T-helper 17 cell (primary cell): ENCODE data around the gene RAD23A. TPM values are rescaled to one million over a fixed set of nuclear protein-coding genes. Genes with fewer than 3 reads are reported as not detected.
"Not testable (repeated sequence)": the region's sequence is repeated elsewhere in the genome, so short reads cannot be mapped to it uniquely, and the experiment has no call there.

Experiments
- ATAC-seq: fragments of 150-1000 bp; cut with Tn5 transposase; 2 replicates; pipeline ENCODE4 v1.10.0; 2021; ENCODE audit warnings: mild to moderate bottlenecking, moderate library complexity
- DNase-seq, 3 donors: peaks; one replicate each; pipeline versions ENCODE4 v3.0.0 to v3.0.0-alpha.2; 2020 to 2021
- H3K9me3 ChIP-seq: one replicate; pipeline ENCODE4 v1.7.0; 2013; ENCODE audit warnings: low read length, mild to moderate bottlenecking; ENCODE audit not compliant: control insufficient read depth, poor library complexity, severe bottlenecking
- H3K27ac Mint-ChIP-seq: one replicate; pipeline ENCODE4 v1.8.0; 2022; ENCODE audit warnings: mild to moderate bottlenecking, moderate library complexity, mixed read lengths
- H3K27me3 Mint-ChIP-seq: one replicate; pipeline ENCODE4 v1.8.0; 2022; ENCODE audit warnings: mixed read lengths
- H3K36me3 Mint-ChIP-seq: one replicate; pipeline ENCODE4 v1.8.0; 2022; ENCODE audit warnings: low read depth, mixed read lengths
- H3K4me1 Mint-ChIP-seq: one replicate; pipeline ENCODE4 v1.8.0; 2022; ENCODE audit warnings: mild to moderate bottlenecking, mixed read lengths
- H3K4me3 Mint-ChIP-seq: one replicate; pipeline ENCODE4 v1.8.0; 2022; ENCODE audit warnings: mild to moderate bottlenecking, moderate library complexity, mixed read lengths
- total RNA-seq, 4 donors: library from RNA in 2 of 4; stranded (reverse) in 2 of 4; gene quantifications; one replicate each; pipeline ENCODE4 v1.2.3 and lab custom pipeline; 2022 to 2026

RAD23A gene
- total RNA-seq, 2 donors from 2014 or later: 74.1 to 82.1 TPM

DNA sequence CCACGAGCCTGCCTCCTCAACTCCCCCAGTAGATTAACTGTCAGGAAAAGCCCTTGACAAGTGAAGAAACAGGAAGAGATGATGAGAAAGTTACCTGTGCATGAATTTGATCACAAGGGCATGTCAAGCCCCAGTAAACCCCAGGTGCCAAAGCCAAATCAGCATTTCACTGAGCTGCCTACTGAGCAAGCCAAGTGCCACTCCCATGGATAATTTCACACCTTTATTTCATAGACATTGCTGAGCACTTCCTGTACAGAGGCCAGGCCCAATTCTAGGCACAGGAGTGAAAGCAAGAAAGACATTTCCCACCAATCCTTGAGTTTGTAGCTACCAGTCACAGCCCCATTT is 8.9 kb downstream of the RAD23A start:
- peaks cover 21% of the 10 kb centered on the region for H3K4me1 Mint-ChIP-seq
- H3K9me3 ChIP-seq: no peaks in the 10 kb centered on the region
- peak overlapping the region; percentile 28 for H3K4me3 Mint-ChIP-seq
- H3K27ac Mint-ChIP-seq: peak overlapping the region; percentile 60
- peaks cover 7% of the 10 kb centered on the region for H3K36me3 Mint-ChIP-seq
- no peak for ATAC-seq
- no peak for DNase-seq
- no peaks in the 10 kb centered on the region for H3K27me3 Mint-ChIP-seq

- H3K27ac Mint-ChIP-seq: peak overlapping the region; percentile 84
- not testable (repeated sequence) for DNase-seq, H3K27me3 Mint-ChIP-seq, ATAC-seq, H3K36me3 Mint-ChIP-seq, H3K9me3 ChIP-seq
- H3K4me1 Mint-ChIP-seq: peaks cover 19% of the 10 kb centered on the region
- H3K4me3 Mint-ChIP-seq: peak overlapping the region; percentile 87
These were observed 9.9 kb downstream of the RAD23A start for GRCh38 chr19:12955575-12955974.

GRCh38 chr19:12955996-12956395 is 10.3 kb downstream of the RAD23A start:
- no peaks in the 10 kb centered on the region for H3K9me3 ChIP-seq
- Mint-ChIP-seq H3K27me3 (no peaks in the 10 kb centered on the region), H3K36me3 (peaks cover 3% of the 10 kb centered on the region), H3K4me3 (peak overlapping the region; percentile 87), H3K27ac (peak overlapping the region; percentile 84), H3K4me1 (peaks cover 19% of the 10 kb centered on the region)
- no peak for DNase-seq
- no peak for ATAC-seq

DNA sequence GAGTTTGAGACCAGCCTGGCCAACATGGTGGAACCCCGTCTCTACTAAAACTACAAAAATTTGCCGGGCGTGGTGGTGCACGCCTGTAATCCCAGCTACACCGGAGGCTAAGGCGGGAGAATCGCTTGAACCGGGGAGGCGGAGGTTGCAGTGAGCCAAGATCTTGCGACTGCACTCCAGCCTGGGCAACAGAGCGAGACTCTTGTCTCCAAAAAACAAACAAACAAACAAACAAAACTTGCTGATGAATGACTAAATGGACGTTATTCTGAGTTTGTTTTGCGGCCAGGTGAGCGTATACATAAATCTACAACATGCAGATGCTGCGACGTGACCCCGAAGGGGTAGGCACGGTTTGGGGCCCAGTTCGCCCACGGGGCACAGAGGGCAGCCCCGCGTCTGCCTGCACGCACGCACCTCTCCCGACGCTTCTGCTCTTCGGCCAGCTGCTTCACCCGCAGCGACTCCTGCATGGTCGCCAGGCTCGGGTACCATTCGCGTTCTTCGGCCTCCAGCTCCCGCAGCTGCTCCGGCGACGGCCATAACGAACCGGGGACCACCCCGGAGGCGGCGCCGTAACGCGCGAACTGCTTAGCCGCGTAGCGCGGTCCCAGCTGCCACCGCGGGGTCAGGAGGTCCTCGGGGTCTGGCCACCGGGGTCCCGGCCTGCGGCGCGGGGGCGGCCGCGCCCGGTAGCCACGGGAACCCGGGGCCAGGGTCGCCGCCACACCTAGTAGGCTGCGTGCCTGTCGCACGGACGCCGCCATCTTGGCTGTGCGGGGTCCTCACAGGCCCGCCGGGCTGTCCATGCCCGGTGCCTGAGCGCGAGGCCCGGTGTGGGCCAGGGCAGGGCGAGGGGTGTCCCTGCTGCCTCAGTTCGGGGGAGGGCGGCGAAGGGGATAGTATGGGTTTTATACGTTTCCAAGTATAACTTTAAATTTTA is 11.1 kb downstream of the RAD23A start, which contains the start of gene GADD45GIP1:
GADD45GIP1 (minus strand) TSS at position 778 of the 943 bp plus-strand sequence; CDS start at position 767, 11 bp downstream.
- Mint-ChIP-seq H3K27ac (peak within 1 kb of the TSS; percentile 84), H3K4me3 (peak within 1 kb of the TSS; percentile 87), H3K4me1 (peaks cover 19% of the 10 kb centered on the region), H3K27me3 (no peaks in the 10 kb centered on the region), H3K36me3 (peaks cover 3% of the 10 kb centered on the region)
- DNase-seq (peak; percentile 65 to 76 (median 67)), ATAC-seq (peak; percentile 97)
- H3K9me3 ChIP-seq: no peaks in the 10 kb centered on the region

- not testable (repeated sequence) for H3K27me3 Mint-ChIP-seq, H3K36me3 Mint-ChIP-seq, DNase-seq, H3K9me3 ChIP-seq
- ATAC-seq: peak; percentile 39
- Mint-ChIP-seq H3K4me1 (peaks cover 21% of the 10 kb centered on the region), H3K27ac (peak overlapping the region; percentile 83), H3K4me3 (peak overlapping the region; percentile 87)
These were observed 11.8 kb downstream of the RAD23A start for GRCh38 chr19:12957389-12957952.

DNA sequence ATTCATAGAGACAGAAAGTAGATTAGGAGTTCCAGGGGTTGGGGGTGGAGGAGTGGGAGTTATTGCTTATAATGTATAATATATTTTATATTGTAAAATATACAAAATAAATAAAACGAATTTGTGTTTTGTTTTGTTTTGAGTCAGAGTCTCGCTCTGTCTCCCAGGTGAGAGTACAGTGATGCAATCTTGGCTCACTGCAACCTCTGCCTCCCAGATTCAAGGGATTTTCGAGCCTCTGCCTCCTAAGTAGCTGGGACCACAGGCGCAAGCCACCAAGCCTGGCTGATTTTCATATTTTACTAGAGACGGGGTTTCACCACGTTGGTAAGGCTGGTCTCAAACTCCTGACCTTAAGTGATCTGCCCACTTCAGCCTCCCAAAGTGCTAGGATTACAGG is 13.8 kb downstream of the RAD23A start:
- Mint-ChIP-seq H3K27ac (no peak overlapping the region), H3K4me3 (no peak overlapping the region), H3K4me1 (peaks cover 17% of the 10 kb centered on the region), H3K27me3 (no peaks in the 10 kb centered on the region), H3K36me3 (peaks cover 4% of the 10 kb centered on the region)
- no peak for ATAC-seq
- no peak for DNase-seq
- no peaks in the 10 kb centered on the region for H3K9me3 ChIP-seq

- DNase-seq: peak; percentile 71 to 81 (median 77)
- H3K9me3 ChIP-seq: no peaks in the 10 kb centered on the region
- Mint-ChIP-seq H3K27me3 (no peaks in the 10 kb centered on the region), H3K27ac (peak overlapping the region; percentile 65), H3K4me3 (peak overlapping the region; percentile 97), H3K4me1 (peaks cover 6% of the 10 kb centered on the region), H3K36me3 (peaks cover 4% of the 10 kb centered on the region)
- peak; percentile 95 for ATAC-seq
These were observed 19.6 kb downstream of the RAD23A start for GRCh38 chr19:12965017-12965811.

DNA sequence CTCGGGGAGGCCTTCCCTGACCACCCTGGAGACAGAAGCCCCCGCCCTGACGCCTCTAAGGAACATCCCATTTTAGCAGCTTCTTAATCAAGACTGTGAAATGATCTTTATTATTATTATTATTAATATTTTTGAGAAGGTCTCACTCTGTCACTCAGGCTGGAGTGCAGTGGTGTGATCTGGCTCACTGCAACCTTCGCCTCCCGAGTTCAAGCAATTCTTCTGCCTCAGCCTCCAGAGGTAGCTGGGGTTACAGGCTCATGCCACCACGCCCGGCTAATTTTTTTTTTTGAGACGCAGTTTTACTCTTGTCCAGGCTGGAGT is 20.1 kb downstream of the RAD23A start:
- DNase-seq: no peak
- ATAC-seq: no peak
- Mint-ChIP-seq H3K36me3 (peaks cover 4% of the 10 kb centered on the region), H3K4me3 (peak overlapping the region; percentile 97), H3K4me1 (peaks cover 6% of the 10 kb centered on the region), H3K27ac (no peak overlapping the region), H3K27me3 (no peaks in the 10 kb centered on the region)
- no peaks in the 10 kb centered on the region for H3K9me3 ChIP-seq

- Mint-ChIP-seq H3K4me1 (peaks cover 4% of the 10 kb centered on the region), H3K27me3 (no peaks in the 10 kb centered on the region), H3K36me3 (peaks cover 2% of the 10 kb centered on the region), H3K27ac (no peak overlapping the region), H3K4me3 (no peak overlapping the region)
- no peaks in the 10 kb centered on the region for H3K9me3 ChIP-seq
- no peak for ATAC-seq
- no peak for DNase-seq
These were observed 22.2 kb downstream of the RAD23A start for GRCh38 chr19:12967907-12968306.

DNA sequence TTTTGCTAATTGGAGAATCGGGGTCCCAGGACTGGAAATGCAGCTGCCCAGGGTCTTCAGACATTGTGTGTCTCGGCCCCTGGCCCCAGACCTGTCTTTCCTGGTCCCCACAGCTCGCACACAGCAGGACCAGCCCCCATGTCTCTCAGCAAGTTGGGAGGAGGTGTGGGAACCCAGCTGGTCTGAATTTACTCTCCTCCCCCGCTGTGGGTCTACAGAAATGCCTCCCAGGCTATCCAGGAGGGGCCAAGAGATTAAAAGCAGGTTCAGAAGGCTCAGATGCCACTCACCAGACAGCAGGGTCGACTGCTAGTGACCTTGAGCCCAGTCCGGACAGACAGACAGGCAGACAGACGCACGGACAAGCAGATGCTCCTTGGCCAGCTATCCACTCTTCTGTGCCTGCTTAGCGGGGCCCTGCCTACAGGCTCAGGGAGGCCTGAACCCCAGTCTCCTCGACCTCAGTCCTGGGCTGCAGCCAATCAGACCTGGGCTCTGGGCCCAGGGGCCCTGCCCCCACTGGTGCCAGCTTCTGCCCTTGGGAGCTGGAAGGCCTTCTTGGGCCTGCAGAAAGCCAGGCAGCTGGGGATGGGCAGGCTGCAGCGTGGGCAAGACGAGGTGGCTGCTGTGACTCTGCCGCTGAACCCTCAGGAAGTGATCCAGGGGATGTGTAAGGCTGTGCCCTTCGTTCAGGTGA is 23.8 kb downstream of the RAD23A start, which contains the start of gene DAND5:
DAND5 (plus strand) TSS at position 285 of the 697 bp plus-strand sequence; CDS start at position 370, 85 bp downstream.
- no peaks in the 10 kb centered on the region for H3K36me3 Mint-ChIP-seq
- H3K27ac Mint-ChIP-seq: no peak within 1 kb of the TSS
- H3K27me3 Mint-ChIP-seq: no peaks in the 10 kb centered on the region
- no peak for DNase-seq
- no peaks in the 10 kb centered on the region for H3K9me3 ChIP-seq
- no peak for ATAC-seq
- H3K4me3 Mint-ChIP-seq: no peak within 1 kb of the TSS
- H3K4me1 Mint-ChIP-seq: peaks cover 4% of the 10 kb centered on the region

GRCh38 chr19:12970070-12970820 is 24.6 kb downstream of the RAD23A start:
- Mint-ChIP-seq H3K4me1 (no peaks in the 10 kb centered on the region), H3K27ac (no peak overlapping the region), H3K4me3 (no peak overlapping the region), H3K36me3 (no peaks in the 10 kb centered on the region), H3K27me3 (no peaks in the 10 kb centered on the region)
- no peaks in the 10 kb centered on the region for H3K9me3 ChIP-seq
- DNase-seq (no peak), ATAC-seq (no peak)

DNA sequence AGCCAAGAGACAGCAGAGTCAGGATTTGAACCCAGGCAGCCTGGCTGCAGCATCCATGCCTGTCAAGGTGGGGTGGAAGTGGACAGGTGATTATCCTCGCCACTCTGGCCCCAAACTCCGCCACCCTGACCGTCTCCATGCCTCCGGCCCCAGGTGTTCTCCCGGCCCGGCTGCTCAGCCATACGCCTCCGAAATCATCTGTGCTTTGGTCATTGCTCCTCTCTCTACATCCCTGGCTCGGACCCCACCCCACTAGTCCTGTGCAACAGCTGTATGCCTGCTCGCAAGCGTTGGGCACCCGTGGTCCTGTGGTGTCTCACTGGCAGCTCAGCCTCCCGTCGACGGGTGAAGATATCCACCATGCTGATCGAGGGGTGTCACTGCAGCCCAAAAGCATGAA is 27.6 kb downstream of the RAD23A start:
- no peak for DNase-seq
- Mint-ChIP-seq H3K4me3 (no peak overlapping the region), H3K36me3 (peaks cover 2% of the 10 kb centered on the region), H3K4me1 (peaks cover 6% of the 10 kb centered on the region), H3K27ac (no peak overlapping the region), H3K27me3 (peaks cover 15% of the 10 kb centered on the region)
- ATAC-seq: no peak
- H3K9me3 ChIP-seq: no peaks in the 10 kb centered on the region
